ENCODE results near the gene TRIM10. TPM values are rescaled to one million over a fixed set of nuclear protein-coding genes. Genes with fewer than 3 reads are reported as not detected.

The TRIM10 gene
- total and polyA plus RNA-seq, 2 donors (not counting 1 experiment from before 2014, with no cell fraction given) = not detected

DNA sequence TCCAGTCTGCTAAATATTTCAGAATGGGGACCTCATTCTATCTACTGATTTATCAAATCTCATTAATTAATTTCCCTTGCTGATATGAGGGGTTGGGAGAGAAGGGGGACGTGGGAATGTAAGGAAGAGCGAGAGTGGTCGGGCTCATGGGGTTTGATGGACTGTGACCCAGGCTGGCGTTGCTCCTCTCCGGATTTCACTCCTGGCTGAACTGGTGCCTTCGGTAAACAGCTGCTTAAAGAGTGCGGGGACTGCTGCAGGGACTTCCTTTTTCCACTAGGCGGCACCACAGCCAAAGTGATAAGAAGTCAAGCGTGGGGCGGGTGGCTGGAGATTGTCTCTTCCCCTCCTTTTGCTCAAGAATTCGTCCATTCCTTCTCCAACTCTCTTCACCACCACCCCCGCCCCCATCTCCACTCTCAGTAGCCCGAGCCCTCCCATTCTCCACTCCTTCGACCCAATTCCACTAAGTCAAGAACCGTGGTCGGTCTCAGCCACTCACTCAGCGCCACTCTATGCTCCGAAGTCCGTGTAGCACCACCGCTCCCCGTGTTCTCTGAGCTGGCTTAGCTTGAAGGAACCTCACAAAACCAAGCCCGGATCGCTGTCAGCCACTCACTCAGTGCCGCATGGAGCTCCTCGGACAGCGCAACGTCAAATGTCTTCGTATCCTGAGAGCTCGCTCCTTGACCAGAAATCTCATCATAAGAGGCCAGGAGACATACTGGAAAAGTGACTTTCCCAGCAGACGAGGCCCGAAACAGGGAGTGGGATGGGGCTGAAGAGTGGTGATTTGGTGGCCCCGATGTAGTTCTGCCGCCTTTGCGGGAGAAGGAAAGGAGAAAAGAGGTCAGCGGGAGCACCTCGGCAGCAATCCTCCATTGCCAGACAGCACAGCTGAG lies 57.8 kb downstream of the TRIM10 start:
- Histone ChIP-seq H2AFZ (ENCODE audit: low read length) (peak overlapping the region; percentile 73), H3K27me3 (ENCODE audit: control insufficient read depth, insufficient read depth, low read length) (peaks cover 25% of the 10 kb centered on the region)

DNA sequence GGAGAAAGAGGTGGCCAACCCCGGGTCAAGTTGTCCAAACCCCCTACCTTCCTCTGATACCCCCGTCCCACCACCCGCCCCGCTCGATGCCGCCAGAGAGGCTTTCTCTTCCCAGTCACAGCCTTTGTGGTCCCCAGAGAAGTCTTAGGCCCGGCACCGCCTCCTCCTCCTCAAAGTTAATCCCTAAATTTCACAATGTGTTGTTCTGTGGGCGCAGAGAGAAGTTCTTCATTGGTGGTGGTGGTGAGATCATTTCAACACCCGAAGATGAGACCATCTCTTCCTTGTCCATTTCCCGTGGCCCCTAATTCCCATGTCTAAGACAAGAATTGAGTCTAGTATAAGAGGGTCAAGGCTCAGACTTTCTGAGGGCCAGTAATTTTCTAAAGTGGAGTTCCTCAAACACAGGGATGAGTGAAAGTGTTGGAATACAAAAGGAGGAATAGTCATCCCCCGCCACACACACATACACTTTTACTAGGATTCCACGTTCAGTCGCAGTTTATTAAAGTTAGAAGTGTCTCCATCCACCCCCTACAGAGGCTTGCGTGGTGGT lies 58.5 kb downstream of the TRIM10 start:
- Histone ChIP-seq H3K27me3 (ENCODE audit: control insufficient read depth, insufficient read depth, low read length) (peaks cover 30% of the 10 kb centered on the region), H3K4me2 (ENCODE audit: extremely low read depth, insufficient read depth, low read length) (peak overlapping the region; percentile 21), H3K9me3 (ENCODE audit: control insufficient read depth, insufficient read depth, low read depth, low read length) (no peaks in the 10 kb centered on the region), H4K20me1 (ENCODE audit: control insufficient read depth, extremely low read depth, insufficient read depth, low read length) (no peaks in the 10 kb centered on the region), H3K4me3 (replicated peaks in 1 of 4; ENCODE audit: control extremely low read depth in 1 of 4, insufficient read depth in 1 of 4, low read depth in 3 of 4, low read length in 4 of 4) (peak overlapping the region in 2 of 4 experiments; percentile 26 to 42), H3K79me2 (ENCODE audit: control insufficient read depth, insufficient read depth, low read length) (no peaks in the 10 kb centered on the region), H3K36me3 (ENCODE audit: control insufficient read depth, insufficient read depth, low read length) (no peaks in the 10 kb centered on the region), H3K9ac (ENCODE audit: insufficient read depth, low read length) (no peak overlapping the region), H3K27ac (ENCODE audit: insufficient read depth, low read length) (no peak overlapping the region), H3K4me1 (ENCODE audit: control insufficient read depth, extremely low read depth, insufficient read depth, low read length) (peaks cover 3% of the 10 kb centered on the region), H2AFZ (ENCODE audit: low read length) (peak overlapping the region; percentile 85)
- TF ChIP-seq, protein P1, sequence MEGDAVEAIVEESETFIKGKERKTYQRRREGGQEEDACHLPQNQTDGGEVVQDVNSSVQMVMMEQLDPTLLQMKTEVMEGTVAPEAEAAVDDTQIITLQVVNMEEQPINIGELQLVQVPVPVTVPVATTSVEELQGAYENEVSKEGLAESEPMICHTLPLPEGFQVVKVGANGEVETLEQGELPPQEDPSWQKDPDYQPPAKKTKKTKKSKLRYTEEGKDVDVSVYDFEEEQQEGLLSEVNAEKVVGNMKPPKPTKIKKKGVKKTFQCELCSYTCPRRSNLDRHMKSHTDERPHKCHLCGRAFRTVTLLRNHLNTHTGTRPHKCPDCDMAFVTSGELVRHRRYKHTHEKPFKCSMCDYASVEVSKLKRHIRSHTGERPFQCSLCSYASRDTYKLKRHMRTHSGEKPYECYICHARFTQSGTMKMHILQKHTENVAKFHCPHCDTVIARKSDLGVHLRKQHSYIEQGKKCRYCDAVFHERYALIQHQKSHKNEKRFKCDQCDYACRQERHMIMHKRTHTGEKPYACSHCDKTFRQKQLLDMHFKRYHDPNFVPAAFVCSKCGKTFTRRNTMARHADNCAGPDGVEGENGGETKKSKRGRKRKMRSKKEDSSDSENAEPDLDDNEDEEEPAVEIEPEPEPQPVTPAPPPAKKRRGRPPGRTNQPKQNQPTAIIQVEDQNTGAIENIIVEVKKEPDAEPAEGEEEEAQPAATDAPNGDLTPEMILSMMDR (conservative IDR thresholded peaks at IDR 0.05 in 1 of 2, IDR thresholded peaks at IDR 0.05 in 1 of 2; ENCODE audit: low read depth in 1 of 2, low read length in 2 of 2) = no peak
- TF ChIP-seq EZH2 (IDR thresholded peaks at IDR 0.05; ENCODE audit: low read length, missing control alignments) = no peak
- DNase-seq (ENCODE audit: low read depth in 2 of 2) = peak in 1 of 2 donors; percentile 21

More for the DNA sequence above, 57.8 kb downstream of the TRIM10 start:
- Histone ChIP-seq H3K36me3 (ENCODE audit: control insufficient read depth, insufficient read depth, low read length) (no peaks in the 10 kb centered on the region), H3K27ac (ENCODE audit: insufficient read depth, low read length) (no peak overlapping the region), H3K9me3 (ENCODE audit: control insufficient read depth, insufficient read depth, low read depth, low read length) (no peaks in the 10 kb centered on the region), H3K9ac (ENCODE audit: insufficient read depth, low read length) (no peak overlapping the region), H4K20me1 (ENCODE audit: control insufficient read depth, extremely low read depth, insufficient read depth, low read length) (no peaks in the 10 kb centered on the region), H3K79me2 (ENCODE audit: control insufficient read depth, insufficient read depth, low read length) (no peaks in the 10 kb centered on the region), H3K4me3 (replicated peaks in 1 of 4; ENCODE audit: control extremely low read depth in 1 of 4, insufficient read depth in 1 of 4, low read depth in 3 of 4, low read length in 4 of 4) (peak overlapping the region; percentile 28 to 50 (median 42)), H3K4me2 (ENCODE audit: extremely low read depth, insufficient read depth, low read length) (peak overlapping the region; percentile 91), H3K4me1 (ENCODE audit: control insufficient read depth, extremely low read depth, insufficient read depth, low read length) (peaks cover 3% of the 10 kb centered on the region)
- peak; percentile 71 to 84 for DNase-seq (ENCODE audit: low read depth in 2 of 2)
- TF ChIP-seq, protein P1 (conservative IDR thresholded peaks at IDR 0.05 in 1 of 2, IDR thresholded peaks at IDR 0.05 in 1 of 2; ENCODE audit: low read depth in 1 of 2, low read length in 2 of 2) = peak; percentile 90 to 91
- peak; percentile 64 for TF ChIP-seq EZH2 (IDR thresholded peaks at IDR 0.05; ENCODE audit: low read length, missing control alignments)

Other genes with a start within 250 kb of the TRIM10 start
- 280 and 666 TPM in 2 replicates for gene HLA-A, start 218.7 kb downstream of the TRIM10 start, total RNA-seq
- gene HLA-A, start 218.7 kb downstream of the TRIM10 start, polyA plus RNA-seq = 272 and 630 TPM in 2 replicates
- gene POLR1H, start 99.9 kb downstream of the TRIM10 start, total RNA-seq = 42.1 and 46.1 TPM in 2 replicates
- 21.1 and 25.0 TPM in 2 replicates for gene POLR1H, start 99.9 kb downstream of the TRIM10 start, polyA plus RNA-seq
- 13.9 and 16.8 TPM in 2 replicates for gene PPP1R11, start 94.0 kb downstream of the TRIM10 start, total RNA-seq
- gene PPP1R11, start 94.0 kb downstream of the TRIM10 start, polyA plus RNA-seq = 52.4 and 53.6 TPM in 2 replicates
- not detected in 2 replicates for gene RNF39, start 85.4 kb downstream of the TRIM10 start, total RNA-seq
- gene RNF39, start 85.4 kb downstream of the TRIM10 start, polyA plus RNA-seq = not detected in 2 replicates
- not detected in 2 replicates for gene TRIM31, start 48.1 kb downstream of the TRIM10 start, total RNA-seq
- not detected in 2 replicates for gene TRIM31, start 48.1 kb downstream of the TRIM10 start, polyA plus RNA-seq
- gene TRIM40, start 25.1 kb downstream of the TRIM10 start, total RNA-seq = not detected in 2 replicates
- gene TRIM40, start 25.1 kb downstream of the TRIM10 start, polyA plus RNA-seq = not detected in 2 replicates
- gene TRIM15, start 2.3 kb upstream of the TRIM10 start, total RNA-seq = not detected in 2 replicates
- not detected in 2 replicates for gene TRIM15, start 2.3 kb upstream of the TRIM10 start, polyA plus RNA-seq
- 20.5 and 22.5 TPM in 2 replicates for gene TRIM26, start 52.2 kb upstream of the TRIM10 start, total RNA-seq
- 18.8 and 26.0 TPM in 2 replicates for gene TRIM26, start 52.2 kb upstream of the TRIM10 start, polyA plus RNA-seq
- gene TRIM39, start 165.7 kb upstream of the TRIM10 start, total RNA-seq = 10.3 and 11.9 TPM in 2 replicates
- 6.7 and 7.8 TPM in 2 replicates for gene TRIM39, start 165.7 kb upstream of the TRIM10 start, polyA plus RNA-seq
- gene RPP21, start 183.9 kb upstream of the TRIM10 start, total RNA-seq = 30.2 and 34.7 TPM in 2 replicates
- gene RPP21, start 183.9 kb upstream of the TRIM10 start, polyA plus RNA-seq = 16.7 and 20.5 TPM in 2 replicates